HG02588 (cell line): ENCODE data around the gene TTPAL.
"Not testable (repeated sequence)": the region's sequence is repeated elsewhere in the genome, so short reads cannot be mapped to it uniquely, and the experiment has no call there.

Experiments
- ATAC-seq: cut with Tn5 transposase; IDR thresholded peaks from one replicate; pipeline ENCODE4 v1.9.1; 2021; ENCODE audit warnings: mild to moderate bottlenecking, moderate library complexity; ENCODE audit not compliant: unreplicated experiment

The TTPAL gene

DNA sequence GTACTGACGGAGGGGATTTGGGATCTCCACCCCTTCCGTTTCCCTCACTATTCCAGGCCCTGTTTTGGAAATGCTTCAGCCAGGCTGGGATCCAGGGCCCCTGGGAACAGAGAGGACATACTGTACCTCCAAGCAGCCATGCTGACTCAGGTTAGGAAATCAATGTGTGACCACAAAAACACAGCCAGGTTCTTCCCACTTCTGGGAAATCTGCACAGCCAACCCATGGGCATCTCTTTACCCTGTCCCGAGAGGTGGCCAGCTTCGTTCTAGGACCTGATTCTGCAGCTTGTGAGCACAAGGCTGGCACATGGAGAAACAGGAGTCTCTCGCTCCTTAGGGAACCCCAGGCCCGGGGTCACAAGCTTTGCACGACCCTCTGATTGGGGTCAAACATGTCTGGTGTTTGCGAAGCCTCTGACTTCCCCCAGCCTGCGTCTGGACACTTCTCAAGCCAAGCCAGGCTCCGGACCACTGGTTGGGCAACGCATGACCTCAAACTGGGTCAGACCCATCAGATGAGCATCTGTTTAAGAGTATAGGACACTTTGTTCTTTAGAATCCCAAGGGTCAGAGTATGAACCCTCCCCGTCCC, 8.3 kb upstream of the TTPAL start:
- no peak for ATAC-seq

DNA sequence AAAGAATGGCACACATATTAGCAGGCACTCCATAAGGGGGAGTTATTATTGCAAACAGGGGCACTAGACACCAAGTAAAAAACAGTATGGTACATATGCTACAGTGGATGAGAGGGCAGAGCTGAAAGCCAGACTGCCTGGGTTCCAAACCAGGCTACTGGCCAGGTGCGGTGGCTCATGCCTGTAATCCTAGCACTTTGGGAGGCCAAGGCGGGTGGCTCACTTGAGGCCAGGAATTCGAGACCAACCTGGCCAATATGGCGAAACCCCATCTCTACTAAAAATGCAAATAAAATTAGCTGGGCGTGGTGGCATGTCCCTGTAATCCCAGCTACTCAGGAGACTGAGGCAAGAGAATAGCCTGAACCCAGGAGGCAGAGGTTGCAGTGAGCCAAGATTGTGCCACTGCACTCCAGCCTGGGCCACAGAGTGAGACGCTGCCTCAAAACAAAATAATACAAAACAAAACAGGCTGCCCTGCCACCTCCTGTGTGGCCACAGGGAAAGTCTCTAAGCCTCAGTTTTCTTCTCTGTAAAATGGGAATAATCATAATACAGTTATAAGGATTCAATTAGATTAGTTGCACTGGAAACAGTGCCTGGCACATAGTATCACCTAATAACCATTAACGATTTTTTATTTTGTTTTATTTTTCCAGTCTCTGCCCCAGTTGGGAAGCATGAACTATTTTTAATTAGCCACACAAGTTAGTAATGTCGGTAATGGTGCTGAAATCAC, 7.5 kb upstream of the TTPAL start:
- ATAC-seq, result no peak

DNA sequence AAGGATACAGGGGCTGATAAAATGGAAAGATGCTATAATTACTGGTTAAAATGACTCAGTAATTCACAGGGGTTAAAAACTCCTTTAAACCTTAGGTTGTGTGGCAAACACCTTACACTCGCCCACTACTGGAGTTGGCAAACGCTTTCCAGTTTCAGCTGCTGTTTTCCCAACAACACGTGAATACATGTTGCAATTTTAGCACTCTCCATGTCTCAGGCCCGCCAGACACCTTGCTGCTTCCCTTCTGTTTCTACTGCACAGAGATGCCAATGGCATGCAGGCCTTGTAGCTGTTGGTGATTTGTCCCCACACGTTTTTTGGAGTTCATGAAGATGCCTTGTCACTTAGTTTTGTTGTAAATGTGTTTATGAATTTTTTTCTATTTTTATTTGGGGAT, 5.3 kb upstream of the TTPAL start:
- no peak for ATAC-seq

DNA sequence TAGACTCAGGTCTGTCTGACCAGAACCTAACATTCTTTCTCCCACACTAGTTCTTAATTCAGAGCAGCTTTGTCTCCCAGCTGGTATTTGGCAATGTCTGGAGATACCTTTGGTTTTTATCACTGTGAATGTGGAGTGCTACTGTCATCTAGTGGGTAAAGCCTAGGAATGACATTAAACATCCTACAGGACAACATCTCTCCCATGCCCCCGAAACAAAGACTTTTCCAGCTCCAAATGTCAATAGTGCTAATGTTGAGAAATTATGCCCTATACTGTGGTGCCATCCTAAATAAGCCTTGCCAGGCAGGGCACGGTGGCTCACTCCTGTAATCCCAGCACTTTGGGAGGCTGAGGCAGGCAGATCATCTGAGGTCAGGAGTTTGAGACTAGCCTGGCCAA, 4.2 kb upstream of the TTPAL start:
- no peak for ATAC-seq

DNA sequence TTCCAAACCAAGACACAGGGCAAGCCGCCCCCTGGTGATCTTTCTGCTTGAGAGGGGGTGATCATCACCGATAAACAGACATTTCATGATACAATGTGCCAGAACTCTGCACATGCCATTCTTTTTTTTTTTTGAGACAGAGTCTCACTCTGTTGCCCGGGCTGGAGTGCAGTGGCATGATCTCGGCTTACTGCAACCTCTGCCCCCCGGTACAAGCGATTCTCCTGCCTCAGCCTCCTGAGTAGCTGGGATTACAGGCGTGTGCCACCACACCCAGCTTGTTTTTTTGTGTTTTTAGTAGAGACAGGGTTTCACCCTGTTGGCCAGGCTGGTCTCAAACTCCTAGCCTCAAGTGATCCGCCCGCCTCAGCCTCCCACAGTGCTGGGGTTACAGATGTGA, 3.4 kb upstream of the TTPAL start:
- ATAC-seq, result not testable (repeated sequence)

DNA sequence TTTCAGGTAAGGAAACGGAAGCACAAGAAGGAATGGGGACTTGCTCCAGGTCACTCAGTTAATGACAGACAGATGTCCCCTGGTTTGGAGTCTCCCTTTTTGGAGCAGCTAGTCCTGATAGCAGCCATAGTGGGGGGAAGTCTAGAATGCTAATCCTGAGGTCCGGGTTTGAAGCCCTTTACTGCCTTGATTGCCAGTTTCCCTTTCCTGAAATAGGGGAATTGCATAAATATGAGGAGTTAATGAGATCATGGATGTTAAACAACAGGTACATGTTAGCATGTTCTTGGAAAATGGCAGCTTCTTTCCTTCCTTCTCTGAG, 341 bp upstream of the TTPAL start:
- ATAC-seq, result no peak

DNA sequence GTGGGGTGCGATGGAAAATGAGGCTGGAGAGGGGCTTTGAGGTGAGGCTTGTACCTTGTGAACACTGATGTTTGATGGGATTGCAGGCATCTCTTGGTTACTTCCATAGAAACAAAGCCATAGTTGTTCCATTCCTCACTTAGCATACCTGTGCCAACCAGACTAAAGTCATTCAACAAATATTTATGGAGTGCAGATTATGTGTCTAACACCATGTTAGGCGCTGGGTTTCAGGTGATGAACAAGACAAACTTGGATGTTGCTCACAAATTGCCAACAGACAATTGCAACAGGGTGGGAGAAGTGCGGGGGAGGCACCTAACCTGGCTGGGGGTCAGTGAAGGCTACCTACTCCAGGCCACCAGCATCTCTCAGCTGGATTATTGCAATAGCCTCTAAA, 1.5 kb downstream of the TTPAL start:
- ATAC-seq, result no peak

DNA sequence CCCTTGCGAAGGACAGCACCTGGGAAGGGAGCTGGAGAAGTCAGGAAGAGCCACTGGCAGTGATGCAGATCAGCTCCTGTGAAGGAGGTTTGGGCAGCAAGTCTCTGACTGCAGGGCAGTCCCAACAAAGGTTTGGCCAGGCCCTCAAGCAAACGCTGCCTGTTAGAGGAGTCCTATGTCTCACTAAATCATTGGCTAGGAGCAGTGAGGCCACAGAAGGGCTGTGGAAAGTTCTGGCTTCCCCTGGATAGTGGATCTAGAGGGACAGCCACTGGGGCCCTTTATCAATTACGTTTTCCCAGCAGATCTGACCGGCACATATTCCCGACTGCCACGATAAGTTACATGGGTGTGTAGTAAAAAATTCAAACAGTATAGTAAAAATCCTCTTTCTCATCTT, 2.5 kb downstream of the TTPAL start:
- no peak for ATAC-seq

DNA sequence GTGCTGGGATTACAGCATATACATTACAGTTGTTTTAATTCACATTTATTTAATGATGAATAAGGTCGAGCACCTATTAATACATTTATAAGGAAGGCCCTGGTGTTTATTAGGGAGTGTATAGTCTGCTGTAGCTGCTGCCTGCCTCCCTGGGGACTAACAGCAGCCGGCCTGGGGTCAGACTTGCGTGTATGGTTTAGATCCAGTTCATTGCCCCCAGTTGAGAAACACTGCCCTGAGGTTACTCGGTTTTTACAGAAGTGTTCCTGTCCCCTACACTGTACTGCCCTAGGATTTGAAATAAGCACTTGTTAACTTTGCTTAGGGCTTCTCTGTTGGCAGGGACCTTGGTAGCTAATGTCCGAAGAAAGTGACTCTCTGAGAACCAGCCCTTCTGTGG, 4.0 kb downstream of the TTPAL start:
- no peak for ATAC-seq

DNA sequence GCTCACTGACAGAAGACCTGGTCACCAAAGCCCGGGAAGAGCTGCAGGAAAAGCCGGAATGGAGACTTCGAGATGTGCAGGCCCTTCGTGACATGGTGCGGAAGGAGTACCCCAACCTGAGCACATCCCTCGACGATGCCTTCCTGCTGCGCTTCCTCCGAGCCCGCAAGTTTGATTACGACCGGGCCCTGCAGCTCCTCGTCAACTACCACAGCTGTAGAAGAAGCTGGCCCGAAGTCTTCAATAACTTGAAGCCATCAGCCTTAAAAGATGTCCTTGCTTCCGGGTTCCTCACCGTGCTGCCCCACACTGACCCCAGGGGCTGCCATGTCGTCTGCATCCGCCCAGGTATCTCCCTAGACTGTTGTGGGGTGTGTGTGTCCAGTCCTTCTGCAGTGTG, 4.4 kb downstream of the TTPAL start:
- no peak for ATAC-seq

DNA sequence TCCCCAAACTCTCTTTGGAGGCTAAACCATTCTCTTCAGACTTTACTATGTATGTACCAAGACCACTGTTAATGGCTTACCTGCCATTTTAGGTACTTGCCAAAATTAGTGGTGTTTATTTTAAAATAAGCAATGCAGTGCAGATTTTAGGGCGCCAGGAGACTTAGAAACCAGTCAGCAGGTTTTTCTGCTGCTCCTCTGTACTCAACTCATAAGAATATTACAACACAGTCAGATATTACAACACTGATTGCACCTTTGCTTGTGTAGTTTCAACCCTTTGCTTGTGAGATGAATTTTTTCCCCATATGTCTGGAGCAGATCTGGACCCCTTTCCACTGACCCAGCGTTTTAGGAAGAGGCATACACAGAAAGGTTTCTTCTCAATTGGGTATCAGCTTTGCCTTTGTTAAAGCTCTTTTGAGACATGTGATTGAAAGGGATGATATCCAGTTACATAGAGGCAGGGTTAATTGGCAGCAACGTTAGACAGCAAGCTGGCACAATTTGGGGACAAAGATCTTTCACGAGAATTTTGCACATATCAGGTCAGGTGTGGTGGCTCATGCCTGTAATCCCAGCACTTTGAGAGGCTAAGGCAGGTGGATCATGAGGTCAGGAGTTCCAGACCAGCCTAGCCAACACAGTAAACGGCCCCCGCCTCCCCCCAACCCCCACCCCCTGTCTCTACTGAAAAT, 6.2 kb downstream of the TTPAL start:
- no peak for ATAC-seq

DNA sequence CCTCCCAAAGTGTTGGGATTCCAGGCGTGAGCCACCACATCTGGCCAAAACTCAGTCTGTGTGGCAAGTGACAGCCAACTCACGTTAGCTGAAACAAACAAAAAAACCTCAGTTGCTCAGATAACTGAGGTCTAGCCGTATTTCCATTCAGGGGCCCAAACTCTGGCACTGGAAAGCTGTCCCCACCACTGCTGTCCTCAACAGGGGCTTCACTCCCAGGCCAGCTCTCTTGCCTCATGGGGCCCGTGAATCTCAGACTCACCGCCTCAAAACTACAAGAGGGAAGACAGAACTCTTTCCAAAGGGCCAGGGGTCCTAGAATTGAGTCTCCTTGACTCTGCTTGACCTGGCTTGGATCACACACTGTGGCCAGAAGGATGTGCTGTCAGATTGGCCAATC, 7.4 kb downstream of the TTPAL start:
- no peak for ATAC-seq

DNA sequence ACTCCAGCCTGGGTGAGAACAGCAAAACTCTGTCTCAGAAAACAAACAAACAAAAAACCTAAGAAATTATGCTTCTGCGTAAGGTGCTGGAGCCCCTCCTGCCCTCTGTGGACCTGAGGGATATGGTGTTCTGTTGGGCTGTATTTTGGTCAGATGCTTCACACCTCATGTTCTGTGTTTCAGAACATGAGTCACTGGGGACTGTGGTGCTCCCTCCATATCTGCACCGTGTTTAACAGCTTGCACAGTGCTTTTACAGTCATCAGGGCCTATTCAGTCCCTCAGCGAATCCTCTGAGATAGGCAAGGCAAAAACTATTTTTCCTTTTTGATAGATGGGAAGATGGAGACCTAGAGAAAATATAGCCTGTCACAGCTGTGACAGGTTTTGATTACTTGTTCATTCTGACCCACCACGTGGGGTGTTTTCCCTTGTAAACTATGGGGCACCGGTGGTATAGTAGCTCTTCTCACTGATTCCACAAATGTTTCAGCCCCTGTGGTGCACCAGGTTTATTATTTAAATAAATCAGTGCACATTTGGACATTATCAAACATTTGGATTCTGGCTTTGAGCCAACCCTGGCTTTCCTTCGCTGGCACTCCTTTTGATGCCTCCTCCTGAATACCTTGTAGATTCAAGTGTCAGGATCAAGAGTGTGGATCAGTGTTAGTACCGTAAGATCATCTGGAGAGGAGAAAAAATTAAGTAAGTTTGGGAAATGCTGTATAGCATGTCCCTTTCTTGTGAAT, 9.6 kb downstream of the TTPAL start:
- no peak for ATAC-seq

DNA sequence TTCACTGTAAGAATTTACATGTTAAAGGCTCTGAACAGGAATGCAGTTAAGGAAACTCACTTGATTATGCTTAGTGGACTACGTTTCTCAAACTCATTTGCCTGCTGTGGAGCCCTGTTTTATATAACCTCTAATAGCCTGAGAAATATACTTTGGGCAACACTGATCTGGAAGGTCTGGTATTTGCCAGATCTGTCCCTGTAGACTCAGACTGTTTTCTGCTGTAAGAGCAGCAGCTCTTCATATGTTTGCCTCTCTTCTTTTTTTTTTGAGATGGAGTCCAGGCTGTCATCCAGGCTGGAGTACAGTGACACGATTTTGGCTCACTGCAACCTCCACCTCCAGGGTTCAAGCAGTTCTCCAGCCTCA, 10.1 kb downstream of the TTPAL start:
- no peak for ATAC-seq

DNA sequence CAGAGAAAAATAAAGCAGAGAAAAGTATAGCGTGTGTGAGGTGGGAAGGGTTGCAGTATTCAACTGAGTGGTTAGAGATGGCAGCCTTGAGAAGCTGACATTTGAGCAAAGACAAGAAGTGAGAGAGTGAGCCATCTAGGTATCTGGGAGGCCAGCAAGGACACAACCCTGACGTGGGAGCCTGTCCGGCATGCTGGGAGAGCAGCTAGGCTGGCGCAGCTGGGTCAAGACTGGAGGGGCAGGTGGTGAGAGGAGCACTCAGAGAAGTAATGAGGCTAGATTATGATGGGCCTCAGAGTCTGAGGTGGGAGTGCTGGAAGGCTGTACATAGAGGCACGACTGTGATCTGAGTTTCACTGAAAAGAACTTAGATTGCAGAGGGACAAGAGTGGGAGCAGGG, 12.9 kb downstream of the TTPAL start:
- no peak for ATAC-seq

DNA sequence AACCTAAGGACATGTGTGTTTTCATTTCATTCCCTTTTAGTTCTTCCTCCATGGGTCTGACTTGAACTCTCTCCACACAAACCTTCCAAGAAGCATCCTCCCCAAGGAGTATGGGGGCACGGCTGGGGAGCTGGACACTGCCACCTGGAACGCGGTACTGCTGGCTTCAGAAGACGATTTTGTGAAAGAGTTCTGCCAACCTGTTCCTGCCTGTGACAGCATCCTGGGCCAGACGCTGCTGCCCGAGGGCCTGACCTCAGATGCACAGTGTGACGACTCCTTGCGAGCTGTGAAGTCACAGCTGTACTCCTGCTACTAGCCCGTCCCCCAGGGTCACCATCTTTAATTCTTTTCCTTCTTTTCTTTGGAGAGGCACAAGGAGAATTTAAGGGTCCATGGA, 13.5 kb downstream of the TTPAL start:
- ATAC-seq, result no peak

DNA sequence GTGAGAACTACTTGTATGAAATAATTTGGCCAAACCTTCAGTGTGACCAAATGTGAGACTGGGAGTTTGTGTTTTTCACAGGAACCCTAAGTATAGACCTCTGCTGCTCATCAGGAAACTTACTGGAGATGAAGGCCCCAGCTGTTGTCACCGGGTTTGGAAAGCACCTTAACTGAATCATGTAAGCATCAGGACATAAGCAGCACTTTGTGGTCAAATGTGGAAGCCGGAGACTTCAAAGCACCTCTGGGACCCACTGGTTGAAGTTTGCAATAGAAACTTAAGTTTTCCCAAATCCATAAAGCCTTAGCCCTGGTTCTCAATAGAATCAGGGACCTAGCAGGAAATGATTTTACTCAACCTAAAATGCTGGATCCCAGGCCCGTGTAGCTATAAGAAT, 14.3 kb downstream of the TTPAL start:
- no peak for ATAC-seq

DNA sequence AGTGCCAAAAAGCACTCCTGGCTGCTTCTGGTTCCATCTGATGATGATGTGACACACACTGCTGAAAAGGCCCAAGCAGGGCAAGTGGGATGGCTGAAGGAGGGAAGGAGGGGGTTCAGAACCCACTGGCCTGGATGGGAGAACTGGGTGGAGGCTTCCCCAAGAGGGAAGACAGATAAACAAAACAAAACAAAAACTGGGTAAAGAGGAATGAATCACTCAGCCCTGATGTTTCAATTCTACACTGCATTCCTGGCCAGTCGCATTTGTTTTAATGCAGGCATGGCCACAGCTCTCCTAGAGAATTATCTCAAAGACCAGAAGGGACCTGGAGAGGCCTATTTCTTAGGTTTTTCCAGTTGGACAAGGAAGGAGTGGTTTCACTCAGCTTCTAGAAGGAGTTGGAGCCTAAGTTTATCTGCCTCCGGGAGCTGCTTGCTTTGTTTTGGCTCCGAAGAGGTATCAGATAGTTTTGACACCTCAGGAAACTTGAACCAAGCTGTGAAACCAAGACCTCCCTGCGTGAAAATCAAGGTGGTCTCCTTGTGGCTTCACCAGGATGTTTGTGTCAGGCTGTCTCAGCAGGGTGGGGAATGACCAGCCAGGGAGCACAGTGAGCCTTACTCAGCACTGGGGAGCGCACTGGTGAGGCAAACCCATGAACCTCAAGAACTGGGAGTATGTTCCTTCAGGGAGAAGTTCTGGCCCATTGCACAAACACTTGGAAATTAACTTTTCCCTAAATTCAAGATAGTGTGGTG, 16.1 kb downstream of the TTPAL start:
- no peak for ATAC-seq

DNA sequence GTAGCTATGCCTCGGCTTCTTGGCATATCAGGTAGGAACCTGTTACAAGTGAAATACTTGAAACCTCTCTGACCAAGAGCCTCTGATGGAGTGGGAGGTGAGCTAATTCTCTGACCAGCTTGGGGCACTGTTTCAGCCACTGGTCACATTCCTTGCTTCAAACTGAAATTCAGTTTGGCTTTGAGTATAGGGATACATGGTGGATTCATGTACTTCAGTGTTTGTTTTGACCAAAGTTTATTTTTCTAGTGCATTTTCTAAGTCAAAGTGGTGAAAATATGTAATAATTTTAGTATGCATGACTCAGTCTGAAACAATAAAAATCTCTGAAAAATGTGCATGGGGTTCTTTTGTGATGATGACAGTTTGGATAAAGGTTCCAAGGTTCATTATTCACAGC, 18.6 kb downstream of the TTPAL start:
- ATAC-seq, result no peak

DNA sequence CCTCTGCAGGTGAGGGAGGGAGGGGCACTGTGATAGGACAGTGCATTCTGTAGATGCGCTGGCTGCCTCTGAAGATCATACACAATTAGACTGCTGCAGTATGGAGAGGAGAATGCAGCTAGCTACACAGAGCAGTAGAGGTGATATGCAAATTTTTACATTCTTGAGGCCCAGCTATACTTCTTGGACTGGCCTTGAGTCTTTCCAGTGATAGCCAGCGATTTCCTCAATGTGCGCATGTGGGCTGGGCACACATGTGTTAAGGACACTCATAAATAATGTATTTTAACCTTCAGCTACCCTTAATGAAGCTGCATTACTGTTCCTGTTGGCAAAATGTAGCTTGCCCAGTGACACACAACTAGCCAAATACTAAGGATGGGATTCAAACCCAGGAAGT, 19.0 kb downstream of the TTPAL start:
- no peak for ATAC-seq

DNA sequence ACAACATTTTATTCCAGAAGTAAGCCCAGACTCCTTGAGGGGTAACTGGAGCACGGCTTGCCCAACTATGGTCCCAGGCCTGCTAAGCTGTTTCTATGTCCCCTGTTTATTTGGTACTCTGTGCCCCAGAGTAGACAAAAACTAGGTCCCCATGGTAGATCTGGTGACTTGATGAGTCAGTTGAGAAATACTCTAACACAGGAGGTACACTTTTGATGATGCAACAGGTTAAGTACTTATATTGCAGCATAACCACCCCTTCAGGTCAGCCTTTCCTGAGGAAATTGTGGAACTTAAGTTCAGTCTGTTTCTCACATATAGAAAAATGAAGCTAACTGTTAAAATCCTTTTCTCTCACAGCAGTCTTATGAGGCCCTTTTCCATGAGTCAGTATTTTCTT, 19.6 kb downstream of the TTPAL start:
- ATAC-seq, result no peak
